ENCODE measurements around the gene CXCL17.

DNA sequence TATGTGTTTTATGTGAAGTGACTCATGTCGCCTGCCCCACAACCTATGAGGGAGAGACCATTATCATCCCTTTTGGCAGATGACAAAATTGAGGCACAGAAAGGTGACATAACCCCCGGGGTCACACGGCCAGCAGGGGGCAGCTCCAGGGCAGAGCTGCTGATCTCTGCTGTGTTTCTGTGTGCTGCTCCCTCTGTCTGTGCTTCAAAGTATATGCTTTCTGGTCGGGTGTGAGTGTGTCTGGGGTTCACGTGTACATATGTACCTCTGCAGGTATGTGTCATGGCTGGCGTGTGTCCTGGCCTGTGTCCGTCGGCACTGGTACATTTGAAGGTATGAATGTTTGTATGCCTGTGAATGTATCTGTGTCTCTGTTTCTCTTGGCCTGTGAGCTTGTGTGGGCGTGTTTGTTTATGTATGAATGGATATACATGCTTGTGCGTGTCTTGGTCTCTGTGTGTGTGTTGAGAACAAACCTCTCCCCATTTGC is 22.6 kb downstream of the CXCL17 start:
- TF ChIP-seq, protein P1, sequence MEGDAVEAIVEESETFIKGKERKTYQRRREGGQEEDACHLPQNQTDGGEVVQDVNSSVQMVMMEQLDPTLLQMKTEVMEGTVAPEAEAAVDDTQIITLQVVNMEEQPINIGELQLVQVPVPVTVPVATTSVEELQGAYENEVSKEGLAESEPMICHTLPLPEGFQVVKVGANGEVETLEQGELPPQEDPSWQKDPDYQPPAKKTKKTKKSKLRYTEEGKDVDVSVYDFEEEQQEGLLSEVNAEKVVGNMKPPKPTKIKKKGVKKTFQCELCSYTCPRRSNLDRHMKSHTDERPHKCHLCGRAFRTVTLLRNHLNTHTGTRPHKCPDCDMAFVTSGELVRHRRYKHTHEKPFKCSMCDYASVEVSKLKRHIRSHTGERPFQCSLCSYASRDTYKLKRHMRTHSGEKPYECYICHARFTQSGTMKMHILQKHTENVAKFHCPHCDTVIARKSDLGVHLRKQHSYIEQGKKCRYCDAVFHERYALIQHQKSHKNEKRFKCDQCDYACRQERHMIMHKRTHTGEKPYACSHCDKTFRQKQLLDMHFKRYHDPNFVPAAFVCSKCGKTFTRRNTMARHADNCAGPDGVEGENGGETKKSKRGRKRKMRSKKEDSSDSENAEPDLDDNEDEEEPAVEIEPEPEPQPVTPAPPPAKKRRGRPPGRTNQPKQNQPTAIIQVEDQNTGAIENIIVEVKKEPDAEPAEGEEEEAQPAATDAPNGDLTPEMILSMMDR (IDR thresholded peaks at IDR 0.05; ENCODE audit: borderline replicate concordance, extremely low read depth, low read length, poor library complexity, severe bottlenecking), result peak; percentile 72
- no peak for TF ChIP-seq EZH2 (IDR thresholded peaks at IDR 0.05; ENCODE audit: borderline replicate concordance, low read depth, low read length, severe bottlenecking)
